Upper lobe of right lung (tissue), 1 donor: Measurements from ENCODE around the gene BRMS1L. TPM values are rescaled to one million over a fixed set of nuclear protein-coding genes. Genes with fewer than 3 reads are reported as not detected.

Source experiments
- ATAC-seq: fragments of 200-7000 bp; cut with Tn5 transposase; one replicate; pipeline ENCODE4 v1.9.1; 2020; ENCODE audit warnings: mild to moderate bottlenecking, moderate library complexity
- DNase-seq: peaks from one replicate; pipeline ENCODE4 v3.0.0-alpha.2; 2020
- H3K27ac ChIP-seq: fragments of 200-600 bp; one replicate; pipeline ENCODE4 v1.8.0; 2022
- H3K27me3 ChIP-seq: fragments of 200-600 bp; one replicate; pipeline ENCODE4 v1.8.0; 2022; ENCODE audit warnings: mild to moderate bottlenecking
- H3K36me3 ChIP-seq: fragments of 200-600 bp; one replicate; pipeline ENCODE4 v1.8.0; 2022
- H3K4me1 ChIP-seq: fragments of 200-600 bp; one replicate; pipeline ENCODE4 v1.8.0; 2022
- H3K4me3 ChIP-seq: fragments of 200-600 bp; one replicate; pipeline ENCODE4 v1.8.0; 2022; ENCODE audit warnings: mild to moderate bottlenecking
- H3K9me3 ChIP-seq: fragments of 200-600 bp; one replicate; pipeline ENCODE4 v1.8.0; 2022
- intact Hi-C: fragments of 100-400 bp; cut with DNase I; formaldehyde crosslinking; loops from one replicate; pipeline ENCODE4 v1.11.0; 2022
- total RNA-seq: library from RNA; stranded (reverse); fragmentation: NEBNext Ultra II Directional; extraction: Animal tissue kit (Norgen Biotek cat#: 25700); gene quantifications from one replicate; pipeline ENCODE4 v1.2.1, GENCODE V29; 2021
- TF ChIP-seq, protein P1 (sequence below): fragments of 200-600 bp; IDR thresholded peaks from one replicate; pipeline ENCODE4 v1.8.0; 2022; ENCODE audit warnings: antibody characterized with exemption
- donor health status: DM: no; HTN: yes; CAD: no; lungs with severe emphysema.

Gene BRMS1L
- total RNA-seq, 1 donor from 2014 or later = 7.0 TPM

DNA sequence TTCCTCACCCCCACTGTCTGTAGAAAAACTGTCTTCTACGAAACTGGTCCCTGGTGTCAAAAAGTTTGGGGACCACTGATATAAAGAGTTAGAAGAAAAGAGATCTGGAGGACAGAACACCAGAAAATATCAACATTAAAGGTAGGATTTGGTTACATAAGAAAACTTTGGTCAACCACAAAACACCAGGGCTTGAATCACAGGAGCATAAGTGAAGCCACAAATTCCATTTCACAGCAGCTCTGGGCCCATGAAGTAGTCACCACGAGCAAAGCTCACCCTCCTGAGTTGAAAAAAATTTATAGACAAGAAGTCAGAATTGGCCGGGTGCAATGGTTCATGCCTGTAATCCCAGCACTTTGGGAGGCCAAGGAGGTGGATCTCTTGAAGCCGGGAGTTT lies 36.5 kb upstream of the BRMS1L start:
- DNase-seq (no peak), ATAC-seq (no peak)
- H3K4me1 ChIP-seq = no peaks in the 10 kb centered on the region
- no peak overlapping the region for H3K4me3 ChIP-seq
- no peaks in the 10 kb centered on the region for H3K36me3 ChIP-seq
- TF ChIP-seq, protein P1, sequence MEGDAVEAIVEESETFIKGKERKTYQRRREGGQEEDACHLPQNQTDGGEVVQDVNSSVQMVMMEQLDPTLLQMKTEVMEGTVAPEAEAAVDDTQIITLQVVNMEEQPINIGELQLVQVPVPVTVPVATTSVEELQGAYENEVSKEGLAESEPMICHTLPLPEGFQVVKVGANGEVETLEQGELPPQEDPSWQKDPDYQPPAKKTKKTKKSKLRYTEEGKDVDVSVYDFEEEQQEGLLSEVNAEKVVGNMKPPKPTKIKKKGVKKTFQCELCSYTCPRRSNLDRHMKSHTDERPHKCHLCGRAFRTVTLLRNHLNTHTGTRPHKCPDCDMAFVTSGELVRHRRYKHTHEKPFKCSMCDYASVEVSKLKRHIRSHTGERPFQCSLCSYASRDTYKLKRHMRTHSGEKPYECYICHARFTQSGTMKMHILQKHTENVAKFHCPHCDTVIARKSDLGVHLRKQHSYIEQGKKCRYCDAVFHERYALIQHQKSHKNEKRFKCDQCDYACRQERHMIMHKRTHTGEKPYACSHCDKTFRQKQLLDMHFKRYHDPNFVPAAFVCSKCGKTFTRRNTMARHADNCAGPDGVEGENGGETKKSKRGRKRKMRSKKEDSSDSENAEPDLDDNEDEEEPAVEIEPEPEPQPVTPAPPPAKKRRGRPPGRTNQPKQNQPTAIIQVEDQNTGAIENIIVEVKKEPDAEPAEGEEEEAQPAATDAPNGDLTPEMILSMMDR = no peak
- no peaks in the 10 kb centered on the region for H3K9me3 ChIP-seq
- intact Hi-C loops = no loop called here
- H3K27ac ChIP-seq = no peak overlapping the region
- H3K27me3 ChIP-seq = no peaks in the 10 kb centered on the region

DNA sequence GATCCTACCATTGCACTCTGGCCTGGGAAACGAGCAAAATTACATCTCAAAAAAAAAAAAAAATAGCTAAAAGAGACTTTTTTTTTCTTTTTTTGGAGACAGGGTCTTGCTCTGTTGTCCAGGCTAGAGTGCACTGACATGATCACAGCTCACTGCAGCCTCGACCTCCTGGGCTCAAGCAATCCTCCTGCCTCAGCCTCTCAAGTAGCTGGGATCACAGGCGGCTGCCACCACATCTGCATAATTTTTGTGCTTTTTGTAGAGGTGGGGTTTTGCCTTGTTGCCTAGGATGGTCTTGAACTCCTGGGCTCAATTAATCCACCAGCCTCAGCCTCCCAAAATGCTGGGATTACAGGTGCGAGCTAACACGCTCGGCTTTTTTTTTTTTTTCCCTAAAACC lies 28.3 kb upstream of the BRMS1L start:
- Histone ChIP-seq H3K36me3 (no peaks in the 10 kb centered on the region), H3K27ac (no peak overlapping the region), H3K27me3 (no peaks in the 10 kb centered on the region), H3K4me3 (no peak overlapping the region), H3K4me1 (peaks cover 5% of the 10 kb centered on the region), H3K9me3 (no peaks in the 10 kb centered on the region)
- ATAC-seq (no peak), DNase-seq (no peak)
- TF ChIP-seq, protein P1 = no peak
- intact Hi-C loops = no loop called here

DNA sequence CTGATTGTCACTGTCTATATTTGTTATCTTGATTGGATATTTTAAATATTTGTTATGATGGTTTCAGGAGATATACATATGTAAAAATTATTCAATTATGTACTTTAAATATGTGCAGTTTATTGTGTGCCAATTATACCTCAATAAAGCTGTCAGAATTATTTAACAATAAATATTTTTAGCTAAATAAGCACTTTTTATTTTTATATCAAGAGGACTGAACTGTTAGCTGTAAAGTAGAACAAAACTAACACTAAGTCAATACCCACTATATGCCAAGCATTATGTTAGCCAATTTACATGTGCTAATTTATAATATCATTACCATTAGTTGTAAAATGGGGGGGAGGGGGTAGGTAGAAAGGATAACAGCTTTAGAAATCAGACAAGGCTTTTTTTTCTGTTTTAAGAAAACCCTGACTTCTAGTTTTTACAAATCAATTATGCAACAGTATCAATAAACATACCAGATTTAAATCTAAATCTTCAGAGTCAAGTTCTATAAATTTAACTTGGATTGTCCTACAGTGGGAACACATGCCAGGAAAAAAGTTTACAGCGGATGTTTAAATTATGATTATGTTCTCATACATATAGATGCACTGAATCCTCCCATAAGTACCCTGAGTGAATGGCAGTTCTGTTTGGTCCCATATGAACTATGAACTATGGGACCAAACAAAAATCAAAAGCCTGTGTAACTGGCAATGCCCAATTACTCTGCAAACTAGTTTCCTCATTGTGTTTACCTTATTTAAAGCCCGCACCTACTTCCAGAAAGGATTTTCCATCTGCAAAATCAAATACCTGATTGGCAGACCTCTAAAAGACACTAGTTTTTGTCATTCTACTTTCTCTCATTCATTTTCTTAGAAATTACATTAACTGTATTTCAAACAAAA lies 19.9 kb upstream of the BRMS1L start:
- intact Hi-C loops = no loop called here
- ATAC-seq (no peak), DNase-seq (no peak)
- Histone ChIP-seq H3K4me1 (peaks cover 39% of the 10 kb centered on the region), H3K4me3 (no peak overlapping the region), H3K27ac (no peak overlapping the region), H3K9me3 (no peaks in the 10 kb centered on the region), H3K27me3 (no peaks in the 10 kb centered on the region), H3K36me3 (no peaks in the 10 kb centered on the region)
- TF ChIP-seq, protein P1 = no peak

DNA sequence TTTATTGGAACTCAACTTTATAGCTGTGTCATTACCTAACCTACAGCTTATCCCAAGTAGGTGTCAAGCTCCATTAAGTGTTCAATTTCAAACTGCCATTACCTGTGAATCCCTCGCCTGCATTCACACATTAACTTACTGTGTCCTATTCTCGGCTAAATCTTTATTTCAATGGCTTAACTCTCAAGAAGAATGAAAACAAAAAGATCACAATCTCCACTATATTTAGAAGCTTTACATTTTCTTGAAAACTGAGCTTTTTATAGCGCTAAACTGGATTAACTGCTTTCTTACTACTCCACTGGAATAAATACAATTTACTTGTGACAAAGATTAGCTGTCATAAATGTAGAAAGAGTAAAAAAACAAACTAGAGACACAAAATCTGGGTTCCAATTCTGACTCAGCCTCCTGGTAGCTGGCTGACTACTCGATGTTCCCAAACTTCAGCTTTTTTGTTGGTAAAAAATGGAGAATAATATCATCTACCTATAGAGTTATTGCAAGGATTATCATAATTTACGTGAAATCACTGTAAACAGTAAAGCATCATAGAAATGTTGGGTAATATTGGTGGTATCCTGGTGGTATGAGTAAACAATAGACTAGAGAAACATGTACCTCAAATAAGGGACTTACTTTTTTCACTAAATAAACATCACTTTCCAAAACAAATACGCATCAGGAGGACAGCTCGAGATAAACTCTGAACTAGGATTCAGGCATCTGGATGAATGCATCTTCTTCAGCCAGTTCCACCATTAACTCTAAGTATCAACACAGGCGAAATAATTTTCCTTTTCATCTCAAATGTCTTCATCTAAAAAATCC lies 18.8 kb upstream of the BRMS1L start:
- no peak for DNase-seq

DNA sequence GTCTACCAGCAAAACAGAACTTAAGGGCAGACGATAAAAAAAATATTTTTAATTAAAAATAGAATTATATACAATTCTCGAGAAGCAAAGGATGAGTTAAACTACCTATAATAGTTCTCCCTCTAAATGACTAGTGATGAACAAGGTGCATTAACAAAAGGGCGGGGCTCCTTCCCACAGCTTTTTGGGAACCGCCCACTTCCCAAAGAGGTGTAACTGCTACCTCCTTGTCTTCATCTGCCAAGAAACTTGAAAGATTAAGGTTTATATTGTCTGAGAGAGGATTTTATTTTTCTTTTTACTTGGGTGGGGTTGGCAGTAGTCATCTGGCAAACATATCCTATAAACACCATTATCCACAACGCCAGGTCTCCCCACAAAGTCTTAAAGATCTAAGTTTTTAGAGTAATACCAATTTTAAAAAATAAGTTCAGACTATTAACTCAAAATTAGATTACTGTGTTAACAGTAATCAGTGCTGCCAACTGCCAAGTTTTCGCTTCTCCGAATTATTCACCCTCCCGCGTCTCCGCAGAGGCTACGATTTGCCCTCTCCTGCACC lies 18.0 kb upstream of the BRMS1L start:
- TF ChIP-seq, protein P1 = no peak
- no peak for DNase-seq
- no peaks in the 10 kb centered on the region for H3K27me3 ChIP-seq
- intact Hi-C loops = no loop called here
- peak overlapping the region; percentile 92 for H3K27ac ChIP-seq
- no peaks in the 10 kb centered on the region for H3K9me3 ChIP-seq
- ATAC-seq = no peak
- peak overlapping the region; percentile 77 for H3K4me3 ChIP-seq
- H3K4me1 ChIP-seq = peaks cover 30% of the 10 kb centered on the region
- no peaks in the 10 kb centered on the region for H3K36me3 ChIP-seq

More for the DNA sequence above, 18.8 kb upstream of the BRMS1L start:
- peaks cover 38% of the 10 kb centered on the region for H3K4me1 ChIP-seq
- H3K27ac ChIP-seq = no peak overlapping the region
- intact Hi-C loops = no loop called here
- TF ChIP-seq, protein P1 = no peak
- no peaks in the 10 kb centered on the region for H3K27me3 ChIP-seq
- H3K36me3 ChIP-seq = no peaks in the 10 kb centered on the region
- H3K4me3 ChIP-seq = peak overlapping the region; percentile 77
- H3K9me3 ChIP-seq = no peaks in the 10 kb centered on the region
- no peak for ATAC-seq
